ENCODE data around the gene SLC31A2. TPM values are rescaled to one million over a fixed set of nuclear protein-coding genes. Genes with fewer than 3 reads are reported as not detected.

The SLC31A2 gene
- polyA plus RNA-seq, 3 donors, result 82.9 to 247 (median 188) TPM

- Mint-ChIP-seq H3K4me1 (peaks cover 75% of the 10 kb centered on the region), H3K36me3 (peaks cover 41 to 67% of the 10 kb centered on the region in 2 donors), H3K27me3 (ENCODE audit: low read depth in 3 of 3) (peaks cover 0 to 3% (median 2%) of the 10 kb centered on the region in 3 donors), H3K4me3 (peak overlapping the region; percentile 94 to 96), H3K9me3 (no peaks in the 10 kb centered on the region), H3K27ac (peak overlapping the region; percentile 96 to 100 (median 99))
- 100% methylated on average over 3 of the region's 6 CpGs for WGBS (ENCODE audit: insufficient coverage)
- TF ChIP-seq CTCF (IDR thresholded peaks at IDR 0.05), result no peak
- no peak for DNase-seq
- peaks cover 77% of the 10 kb centered on the region for H3K79me2 ChIP-seq (ENCODE audit: insufficient read depth, low read length)
- H3K4me3 ChIP-seq (replicated peaks in 1 of 3; ENCODE audit: low read depth in 2 of 3, low read length in 3 of 3), result peak overlapping the region; percentile 2 to 93 (median 28)
- no peak overlapping the region for H2AFZ ChIP-seq (ENCODE audit: insufficient read depth, low read depth, low read length, poor library complexity, severe bottlenecking)
- intact Hi-C loops (cut with micrococcal nuclease), result loop anchor here (5.0 kb wide), 1 partner anchor 34 kb away; no protein-coding TSS in a partner anchor
- no peaks in the 10 kb centered on the region for H3K9me3 ChIP-seq (replicated peaks in 1 of 2; ENCODE audit: control insufficient read depth in 1 of 2, insufficient read depth in 1 of 2, low read length in 2 of 2)
- no peaks in the 10 kb centered on the region for H3K27me3 ChIP-seq (ENCODE audit: control insufficient read depth in 2 of 2, insufficient read depth in 2 of 2, low read length in 2 of 2)
- H3K9ac ChIP-seq (ENCODE audit: insufficient read depth, low read length, poor library complexity, severe bottlenecking), result peak overlapping the region; percentile 100
- peaks cover 62% of the 10 kb centered on the region for H4K20me1 ChIP-seq (ENCODE audit: insufficient read depth, low read length)
- peaks cover 75 to 80% of the 10 kb centered on the region in 2 donors for H3K4me1 ChIP-seq (ENCODE audit: control insufficient read depth in 1 of 2, insufficient read depth in 2 of 2, low read length in 2 of 2)
- H3K27ac ChIP-seq (ENCODE audit: low read depth in 1 of 2, low read length in 2 of 2), result peak overlapping the region; percentile 92 to 98
- H3K4me2 ChIP-seq (replicated peaks; ENCODE audit: extremely low read depth, low read length, poor library complexity, severe bottlenecking), result peak overlapping the region; percentile 83
- peaks cover 26 to 41% of the 10 kb centered on the region in 2 donors for H3K36me3 ChIP-seq (replicated peaks in 1 of 2; ENCODE audit: control insufficient read depth in 1 of 2, insufficient read depth in 2 of 2, low read length in 2 of 2)
Measured at GRCh38 chr9:113153599-113153998, 2.8 kb downstream of the SLC31A2 start.

- peak overlapping the region; percentile 92 to 98 for H3K27ac ChIP-seq (ENCODE audit: low read depth in 1 of 2, low read length in 2 of 2)
Measured at GRCh38 chr9:113154471-113154870, 3.7 kb downstream of the SLC31A2 start.

More at GRCh38 chr9:113154471-113154870, 3.7 kb downstream of the SLC31A2 start:
- Mint-ChIP-seq H3K27ac (peak overlapping the region; percentile 96 to 100 (median 99)), H3K4me1 (peaks cover 66% of the 10 kb centered on the region), H3K4me3 (peak overlapping the region; percentile 94 to 96), H3K27me3 (ENCODE audit: low read depth in 3 of 3) (peaks cover 0 to 2% (median 1%) of the 10 kb centered on the region in 3 donors), H3K9me3 (no peaks in the 10 kb centered on the region), H3K36me3 (peaks cover 48 to 76% of the 10 kb centered on the region in 2 donors)
- H3K9me3 ChIP-seq (replicated peaks in 1 of 2; ENCODE audit: control insufficient read depth in 1 of 2, insufficient read depth in 1 of 2, low read length in 2 of 2), result no peaks in the 10 kb centered on the region
- DNase-seq, result peak; percentile 64 to 90 (median 67)
- H3K4me1 ChIP-seq (ENCODE audit: control insufficient read depth in 1 of 2, insufficient read depth in 2 of 2, low read length in 2 of 2), result peaks cover 66 to 72% of the 10 kb centered on the region in 2 donors
- peak overlapping the region; percentile 100 for H3K9ac ChIP-seq (ENCODE audit: insufficient read depth, low read length, poor library complexity, severe bottlenecking)
- intact Hi-C loops (cut with micrococcal nuclease), result loop anchor here (5.0 kb wide), 1 partner anchor 33 kb away; no protein-coding TSS in a partner anchor
- peak overlapping the region; percentile 83 for H3K4me2 ChIP-seq (replicated peaks; ENCODE audit: extremely low read depth, low read length, poor library complexity, severe bottlenecking)
- no peaks in the 10 kb centered on the region for H3K27me3 ChIP-seq (ENCODE audit: control insufficient read depth in 2 of 2, insufficient read depth in 2 of 2, low read length in 2 of 2)
- H3K4me3 ChIP-seq (replicated peaks in 1 of 3; ENCODE audit: low read depth in 2 of 3, low read length in 3 of 3), result peak overlapping the region; percentile 28 to 93 (median 33)
- H3K36me3 ChIP-seq (replicated peaks in 1 of 2; ENCODE audit: control insufficient read depth in 1 of 2, insufficient read depth in 2 of 2, low read length in 2 of 2), result peaks cover 33 to 49% of the 10 kb centered on the region in 2 donors
- peaks cover 71% of the 10 kb centered on the region for H4K20me1 ChIP-seq (ENCODE audit: insufficient read depth, low read length)
- no peak for TF ChIP-seq CTCF (IDR thresholded peaks at IDR 0.05)
- H3K79me2 ChIP-seq (ENCODE audit: insufficient read depth, low read length), result peaks cover 85% of the 10 kb centered on the region
- H2AFZ ChIP-seq (ENCODE audit: insufficient read depth, low read depth, low read length, poor library complexity, severe bottlenecking), result no peak overlapping the region
- WGBS (ENCODE audit: insufficient coverage), result 9% methylated on average over 6 of the region's 6 CpGs

Measured in CD14-positive monocyte (primary cell).